Astrocyte of the cerebellum (primary cell): ENCODE measurements around the gene LUZP1.

Source experiments
- DNase-seq: peaks from one replicate; pipeline ENCODE4 v3.0.0-alpha.2; 2011; ENCODE audit warnings: low read depth
- H3K4me3 ChIP-seq: 2 replicates; pipeline ENCODE4 v1.5.1; 2011; ENCODE audit warnings: mild to moderate bottlenecking, low read depth, low read length, moderate library complexity
- CTCF ChIP-seq: IDR thresholded peaks from 2 replicates; pipeline ENCODE4 v1.5.1; 2012; ENCODE audit warnings: low read length, low read depth, moderate library complexity, mild to moderate bottlenecking; ENCODE audit errors: missing control alignments
- in situ Hi-C: cut with HindIII; loops from 2 replicates; pipeline ENCODE4 v1.10.0; 2017; ENCODE audit warnings: low sequenced_read_pairs

The LUZP1 gene

GRCh38 chr1:23156940-23157339 is 11.7 kb downstream of the LUZP1 start:
- DNase-seq = no peak
- no peak for TF ChIP-seq CTCF
- in situ Hi-C loops = no loop called here
- no peak overlapping the region for H3K4me3 ChIP-seq

GRCh38 chr1:23152966-23153684 is 15.5 kb downstream of the LUZP1 start:
- DNase-seq = no peak
- no peak for TF ChIP-seq CTCF
- in situ Hi-C loops = no loop called here
- H3K4me3 ChIP-seq = no peak overlapping the region

GRCh38 chr1:23150742-23151141 is 17.9 kb downstream of the LUZP1 start:
- TF ChIP-seq CTCF = no peak
- no peak for DNase-seq
- in situ Hi-C loops = no loop called here
- no peak overlapping the region for H3K4me3 ChIP-seq

- in situ Hi-C loops = no loop called here
- TF ChIP-seq CTCF = no peak
- H3K4me3 ChIP-seq = no peak overlapping the region
- DNase-seq = no peak
Measured at GRCh38 chr1:23150125-23150524, 18.5 kb downstream of the LUZP1 start.

- in situ Hi-C loops = no loop called here
- no peak overlapping the region for H3K4me3 ChIP-seq
- TF ChIP-seq CTCF = no peak
- DNase-seq = no peak
Measured at GRCh38 chr1:23149114-23149513, 19.5 kb downstream of the LUZP1 start.

- H3K4me3 ChIP-seq = no peak overlapping the region
- TF ChIP-seq CTCF = no peak
- DNase-seq = no peak
- in situ Hi-C loops = no loop called here
Measured at GRCh38 chr1:23148084-23148483, 20.6 kb downstream of the LUZP1 start.
